PC-9 (cell line): ENCODE measurements around the gene SLC28A1. TPM values are rescaled to one million over a fixed set of nuclear protein-coding genes. Genes with fewer than 3 reads are reported as not detected.
A peak's percentile ranks its signal among the peaks of the same experiment; 100 is the strongest.

Source experiments
- BruUV-seq: library from RNA; stranded (reverse); fragments of 400-500 nt; replicated peaks from 2 replicates; lab custom pipeline; 2021; lab: Mats Ljungman, UMichigan
- CTCF ChIA-PET: fragments of 300-600 bp; sonication (Branson Sonifier 250); formaldehyde crosslinking; loops from one replicate; lab custom pipeline; 2022; ENCODE audit warnings: antibody characterized with exemption; lab: Charles Lee
- POLR2A ChIA-PET: fragments of 300-600 bp; sonication (Branson Sonifier 250); formaldehyde crosslinking; loops from one replicate; lab custom pipeline; 2022; ENCODE audit warnings: antibody characterized with exemption; ENCODE audit not compliant: unreplicated experiment; lab: Charles Lee
- DNase-seq, 2 experiments: peaks; one replicate each; pipeline versions ENCODE4 v3.0.0 to v3.0.0-alpha.2; 2015 to 2022; ENCODE audit warnings: mixed read lengths in 1 of 2
- H2AFZ ChIP-seq: fragments of 200-600 bp; sonication (generic); 2 replicates; pipeline ENCODE4 v1.8.1; 2017; ENCODE audit warnings: antibody characterized with exemption
- H3F3A ChIP-seq: fragments of 200-600 bp; sonication (generic); 2 replicates; pipeline ENCODE4 v1.8.1; 2017; ENCODE audit warnings: antibody characterized with exemption, mild to moderate bottlenecking, low read depth; ENCODE audit not compliant: insufficient read depth
- H3K27ac ChIP-seq: fragments of 200-600 bp; sonication (generic); 2 replicates; pipeline ENCODE4 v1.6.1; 2016; ENCODE audit warnings: mixed run types
- H3K27me3 ChIP-seq: fragments of 200-600 bp; sonication (generic); 2 replicates; pipeline ENCODE4 v1.6.1; 2016; ENCODE audit warnings: low read depth, mixed run types; ENCODE audit not compliant: insufficient read depth
- H3K36me3 ChIP-seq: fragments of 200-600 bp; sonication (generic); 2 replicates; pipeline ENCODE4 v1.6.1; 2016; ENCODE audit warnings: low read depth, mixed run types
- H3K4me1 ChIP-seq: fragments of 200-600 bp; sonication (generic); replicated peaks from 2 replicates; pipeline ENCODE4 v1.6.1; 2016; ENCODE audit warnings: mixed run types; ENCODE audit not compliant: insufficient read depth
- H3K4me2 ChIP-seq: fragments of 200-600 bp; sonication (generic); 2 replicates; pipeline ENCODE4 v1.6.1; 2017; ENCODE audit warnings: mixed run types
- H3K4me3 ChIP-seq: fragments of 200-600 bp; sonication (generic); 2 replicates; pipeline ENCODE4 v1.6.1; 2016; ENCODE audit warnings: mixed run types
- H3K79me2 ChIP-seq: fragments of 200-600 bp; sonication (generic); 2 replicates; pipeline ENCODE4 v1.6.1; 2017; ENCODE audit warnings: low read depth, mixed run types
- H3K9me2 ChIP-seq: fragments of 200-600 bp; sonication (generic); 2 replicates; pipeline ENCODE4 v1.8.1; 2017; ENCODE audit warnings: mild to moderate bottlenecking; ENCODE audit not compliant: insufficient read depth
- H3K9me3 ChIP-seq: fragments of 200-600 bp; sonication (generic); 2 replicates; pipeline ENCODE4 v1.8.1; 2016; ENCODE audit warnings: low read depth; ENCODE audit not compliant: insufficient read depth
- H4K20me1 ChIP-seq: fragments of 200-600 bp; sonication (generic); 2 replicates; pipeline ENCODE4 v1.8.1; 2017; ENCODE audit not compliant: insufficient read depth
- CTCF ChIP-seq: fragments of 200-600 bp; sonication (generic); conservative IDR thresholded peaks from 2 replicates; pipeline ENCODE4 v1.6.1; 2017; ENCODE audit warnings: mixed run types, antibody characterized with exemption, mild to moderate bottlenecking, moderate library complexity
- EZH2 ChIP-seq: fragments of 200-600 bp; sonication (generic); IDR thresholded peaks from 2 replicates; pipeline ENCODE4 v1.8.0; 2017; ENCODE audit warnings: antibody characterized with exemption, low read depth
- intact Hi-C: fragments of 100-400 bp; cut with micrococcal nuclease; formaldehyde crosslinking; loops from one replicate; pipeline ENCODE4 v1.10.0; 2022; ENCODE audit not compliant: unreplicated experiment
- total RNA-seq: library from RNA; stranded (reverse); gene quantifications from 2 replicates; pipeline ENCODE4 v1.2.3, GENCODE V29; 2021

The SLC28A1 gene
- total RNA-seq, 1 experiment from 2014 or later = 0.70 TPM

- POLR2A ChIA-PET = no interaction called here
- no peaks in the 10 kb centered on the region for H3K9me2 ChIP-seq
- H3K36me3 ChIP-seq = no peaks in the 10 kb centered on the region
- TF ChIP-seq EZH2 (no peak), CTCF (no peak)
- H3K4me2 ChIP-seq = no peak overlapping the region
- H3F3A ChIP-seq = peaks cover 18% of the 10 kb centered on the region
- H3K4me1 ChIP-seq = peaks cover 44% of the 10 kb centered on the region
- H3K9me3 ChIP-seq = no peaks in the 10 kb centered on the region
- intact Hi-C loops = no loop called here
- 0 out of 2 replicates have a peak, but pooled peaks cover 7% of the 10 kb centered on the region for H3K79me2 ChIP-seq
- no peak for DNase-seq
- no peak overlapping the region for H3K4me3 ChIP-seq
- no peaks in the 10 kb centered on the region for H4K20me1 ChIP-seq
- H3K27ac ChIP-seq = no peak overlapping the region; the same call in 1 of the 2 replicates
- no peaks in the 10 kb centered on the region for H3K27me3 ChIP-seq
- BruUV-seq = no TSS peak
- CTCF ChIA-PET = no interaction called here
- H2AFZ ChIP-seq = no peak overlapping the region
Measured at GRCh38 chr15:84856731-84857417, 27.6 kb upstream of the SLC28A1 start.

- DNase-seq = no peak
- H4K20me1 ChIP-seq = no peaks in the 10 kb centered on the region
- H3K79me2 ChIP-seq = 0 out of 2 replicates have a peak, but pooled peaks cover 7% of the 10 kb centered on the region
- H3K9me3 ChIP-seq = no peaks in the 10 kb centered on the region
- H3K9me2 ChIP-seq = no peaks in the 10 kb centered on the region
- H3K4me3 ChIP-seq = no peak overlapping the region
- peaks cover 15% of the 10 kb centered on the region for H3F3A ChIP-seq
- H3K4me2 ChIP-seq = peak overlapping the region; percentile 74; the same call in 1 of the 2 replicates
- CTCF ChIA-PET = no interaction called here
- no peak for TF ChIP-seq CTCF
- no peak for TF ChIP-seq EZH2
- no peaks in the 10 kb centered on the region for H3K36me3 ChIP-seq
- H3K4me1 ChIP-seq = peaks cover 44% of the 10 kb centered on the region
- intact Hi-C loops = no loop called here
- H3K27me3 ChIP-seq = no peaks in the 10 kb centered on the region
- peak overlapping the region; percentile 87 for H3K27ac ChIP-seq
- no peak overlapping the region for H2AFZ ChIP-seq
- POLR2A ChIA-PET = no interaction called here
- no TSS peak for BruUV-seq
Measured at GRCh38 chr15:84857418-84858004, 27.0 kb upstream of the SLC28A1 start.

GRCh38 chr15:84858231-84858630, 26.2 kb upstream of the SLC28A1 start:
- no peaks in the 10 kb centered on the region for H3K36me3 ChIP-seq
- H3K4me3 ChIP-seq = no peak overlapping the region
- ChIA-PET CTCF (no interaction called here), POLR2A (no interaction called here)
- peak in 1 of 2 experiments; percentile 37 for DNase-seq
- H4K20me1 ChIP-seq = no peaks in the 10 kb centered on the region
- peaks cover 44% of the 10 kb centered on the region for H3K4me1 ChIP-seq
- no peaks in the 10 kb centered on the region for H3K27me3 ChIP-seq
- no TSS peak for BruUV-seq
- H3K9me2 ChIP-seq = no peaks in the 10 kb centered on the region
- no peaks in the 10 kb centered on the region for H3K9me3 ChIP-seq
- H2AFZ ChIP-seq = peak overlapping the region; percentile 22; the same call in 1 of the 2 replicates
- peak overlapping the region; percentile 87 for H3K27ac ChIP-seq
- intact Hi-C loops = no loop called here
- peak overlapping the region; percentile 74 for H3K4me2 ChIP-seq
- peaks cover 15% of the 10 kb centered on the region for H3F3A ChIP-seq
- H3K79me2 ChIP-seq = 0 out of 2 replicates have a peak, but pooled peaks cover 7% of the 10 kb centered on the region
- TF ChIP-seq CTCF = no peak
